Stimulated activated effector memory CD8-positive, alpha-beta T cell treated with anti-CD3 and anti-CD28 coated beads, Interleukin-12 subunit alpha, Interleukin-12 subunit beta, amount 100 ng/mL, for 72 hours (primary cell): ENCODE data around the gene NOL6.
"Not testable (repeated sequence)": the region's sequence is repeated elsewhere in the genome, so short reads cannot be mapped to it uniquely, and the experiment has no call there.

Source experiments
- ATAC-seq: fragments of 150-1000 bp; cut with Tn5 transposase; 2 replicates; pipeline ENCODE4 v1.10.0; 2021
- DNase-seq, 2 donors: peaks; one replicate each; pipeline ENCODE4 v3.0.0; 2021 to 2022; ENCODE audit warnings: low spot score in 2 of 2
- H3K27ac Mint-ChIP-seq: one replicate; pipeline ENCODE4 v1.8.0; 2022; ENCODE audit warnings: mild to moderate bottlenecking, mixed read lengths
- H3K36me3 Mint-ChIP-seq: one replicate; pipeline ENCODE4 v1.8.0; 2022; ENCODE audit warnings: mild to moderate bottlenecking, mixed read lengths
- H3K4me1 Mint-ChIP-seq: one replicate; pipeline ENCODE4 v1.8.0; 2022; ENCODE audit warnings: mixed read lengths
- H3K4me3 Mint-ChIP-seq: one replicate; pipeline ENCODE4 v1.8.0; 2022; ENCODE audit warnings: mild to moderate bottlenecking, mixed read lengths
- H3K9me3 Mint-ChIP-seq: one replicate; pipeline ENCODE4 v1.8.0; 2022; ENCODE audit warnings: mixed read lengths

Gene NOL6

DNA sequence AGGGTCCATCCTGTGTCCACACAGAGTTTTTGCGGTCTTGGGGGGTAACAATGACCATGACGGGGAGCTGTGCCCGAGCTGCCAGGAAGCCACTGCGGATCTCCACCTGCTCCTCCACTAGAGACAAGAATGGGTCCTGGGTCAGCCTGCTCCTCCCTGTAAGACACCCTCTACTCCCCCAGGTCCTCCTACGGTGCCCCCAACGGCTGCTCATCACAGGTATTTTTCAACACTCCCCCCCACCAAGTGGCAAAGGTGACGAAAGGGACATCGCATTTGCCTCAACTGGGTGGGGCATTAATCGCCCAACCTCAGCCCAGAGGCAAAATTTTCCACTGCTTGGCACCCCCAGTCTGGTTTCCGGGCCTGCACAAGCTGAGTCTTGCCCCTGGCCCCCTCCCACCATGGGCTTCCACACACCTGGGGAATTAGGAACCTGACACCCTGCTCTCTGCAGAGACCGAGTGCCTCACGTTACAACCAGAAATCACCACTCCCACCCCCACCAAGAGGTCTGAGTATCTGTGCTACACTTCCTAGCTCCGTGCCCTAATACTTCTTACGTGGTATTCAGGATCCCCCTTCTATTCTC, 9.6 kb downstream of the NOL6 start:
- Mint-ChIP-seq H3K9me3 (no peaks in the 10 kb centered on the region), H3K27ac (peak overlapping the region; percentile 70), H3K36me3 (peaks cover 78% of the 10 kb centered on the region), H3K4me1 (peaks cover 7% of the 10 kb centered on the region), H3K4me3 (no peak overlapping the region)
- ATAC-seq (no peak), DNase-seq (no peak)

GRCh38 chr9:33463151-33463550, 10.6 kb downstream of the NOL6 start:
- no peak overlapping the region for H3K4me3 Mint-ChIP-seq
- H3K36me3 Mint-ChIP-seq, result peaks cover 74% of the 10 kb centered on the region
- DNase-seq (no peak), ATAC-seq (no peak)
- no peaks in the 10 kb centered on the region for H3K9me3 Mint-ChIP-seq
- H3K4me1 Mint-ChIP-seq, result peaks cover 17% of the 10 kb centered on the region
- peak overlapping the region; percentile 32 for H3K27ac Mint-ChIP-seq

GRCh38 chr9:33461492-33461891, 12.2 kb downstream of the NOL6 start:
- DNase-seq (no peak), ATAC-seq (no peak)
- H3K27ac Mint-ChIP-seq, result peak overlapping the region; percentile 32
- peaks cover 32% of the 10 kb centered on the region for H3K4me1 Mint-ChIP-seq
- no peaks in the 10 kb centered on the region for H3K9me3 Mint-ChIP-seq
- no peak overlapping the region for H3K4me3 Mint-ChIP-seq
- peaks cover 59% of the 10 kb centered on the region for H3K36me3 Mint-ChIP-seq

DNA sequence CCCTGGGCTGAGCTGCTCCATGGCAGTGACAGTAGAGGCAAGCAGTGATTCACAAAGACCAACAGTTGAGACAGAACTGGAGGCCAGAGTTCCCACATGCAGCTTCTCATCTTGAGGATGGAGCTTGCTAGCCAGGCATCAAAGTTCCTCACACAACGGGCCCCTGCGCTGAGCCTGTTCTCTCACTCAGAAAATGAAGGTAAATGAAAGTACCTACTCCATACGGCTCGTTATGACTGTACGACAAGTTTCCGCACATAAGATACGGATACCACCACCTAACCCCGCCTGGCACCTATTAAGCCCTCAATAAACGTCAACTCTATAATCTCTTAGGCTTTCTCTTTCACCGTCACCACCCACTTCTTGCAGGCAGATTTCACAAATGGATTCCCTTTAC, 12.9 kb downstream of the NOL6 start:
- Mint-ChIP-seq H3K9me3 (no peaks in the 10 kb centered on the region), H3K27ac (peak overlapping the region; percentile 32), H3K36me3 (peaks cover 52% of the 10 kb centered on the region)

DNA sequence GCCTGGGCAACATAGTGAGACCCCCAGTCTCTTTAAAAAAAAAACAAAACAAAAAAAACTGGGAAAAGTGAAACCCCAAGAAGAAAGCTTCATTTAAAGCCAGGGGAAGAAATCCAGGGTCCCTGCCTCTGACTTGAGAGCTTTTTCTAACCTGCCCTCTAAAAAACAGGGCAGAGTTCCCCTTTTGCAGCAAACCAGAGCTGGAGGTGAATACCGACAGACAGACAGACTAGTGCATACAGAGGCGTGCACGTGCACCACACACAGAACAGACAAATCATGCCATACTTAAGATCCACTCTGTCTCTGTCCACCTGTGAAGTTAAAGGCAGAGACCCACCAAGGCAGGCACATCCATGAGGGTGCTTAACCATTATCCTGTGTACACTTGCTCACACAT, 14.6 kb downstream of the NOL6 start:
- no peaks in the 10 kb centered on the region for H3K9me3 Mint-ChIP-seq
- peak overlapping the region; percentile 94 for H3K27ac Mint-ChIP-seq
- H3K4me3 Mint-ChIP-seq, result peak overlapping the region; percentile 49
- peaks cover 50% of the 10 kb centered on the region for H3K4me1 Mint-ChIP-seq
- H3K36me3 Mint-ChIP-seq, result peaks cover 35% of the 10 kb centered on the region
- ATAC-seq (no peak), DNase-seq (no peak)

More for the DNA sequence above, 12.9 kb downstream of the NOL6 start:
- DNase-seq (no peak), ATAC-seq (no peak)
- Mint-ChIP-seq H3K4me3 (no peak overlapping the region), H3K4me1 (peaks cover 38% of the 10 kb centered on the region)

DNA sequence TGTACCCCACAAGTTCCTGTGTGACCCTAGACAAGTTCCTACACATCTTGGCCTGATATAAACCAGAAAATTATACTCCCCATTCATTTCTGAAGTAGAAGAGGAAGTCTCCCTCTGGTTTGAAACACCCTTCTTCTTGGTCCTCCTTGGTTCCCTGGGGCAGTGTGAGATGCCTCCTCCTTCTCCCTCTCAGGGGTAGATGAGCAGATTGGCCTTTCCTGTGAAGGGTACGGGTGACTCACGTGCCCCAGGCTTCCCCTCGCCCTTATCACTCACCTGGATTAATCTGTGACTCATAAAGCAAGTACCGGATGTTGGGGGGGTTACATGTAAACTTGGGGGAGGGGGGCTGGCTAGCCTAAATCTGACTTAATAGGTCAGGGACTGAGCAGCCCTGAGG, 15.3 kb downstream of the NOL6 start:
- peaks cover 28% of the 10 kb centered on the region for H3K36me3 Mint-ChIP-seq
- DNase-seq, result no peak
- no peaks in the 10 kb centered on the region for H3K9me3 Mint-ChIP-seq
- peak overlapping the region; percentile 49 for H3K4me3 Mint-ChIP-seq
- H3K4me1 Mint-ChIP-seq, result peaks cover 57% of the 10 kb centered on the region
- ATAC-seq, result peak; percentile 80
- peak overlapping the region; percentile 94 for H3K27ac Mint-ChIP-seq

GRCh38 chr9:33455945-33456344, 17.8 kb downstream of the NOL6 start:
- Mint-ChIP-seq H3K36me3 (peaks cover 18% of the 10 kb centered on the region), H3K9me3 (no peaks in the 10 kb centered on the region), H3K27ac (peak overlapping the region; percentile 94), H3K4me3 (no peak overlapping the region), H3K4me1 (peaks cover 74% of the 10 kb centered on the region)
- no peak for ATAC-seq
- DNase-seq, result no peak

DNA sequence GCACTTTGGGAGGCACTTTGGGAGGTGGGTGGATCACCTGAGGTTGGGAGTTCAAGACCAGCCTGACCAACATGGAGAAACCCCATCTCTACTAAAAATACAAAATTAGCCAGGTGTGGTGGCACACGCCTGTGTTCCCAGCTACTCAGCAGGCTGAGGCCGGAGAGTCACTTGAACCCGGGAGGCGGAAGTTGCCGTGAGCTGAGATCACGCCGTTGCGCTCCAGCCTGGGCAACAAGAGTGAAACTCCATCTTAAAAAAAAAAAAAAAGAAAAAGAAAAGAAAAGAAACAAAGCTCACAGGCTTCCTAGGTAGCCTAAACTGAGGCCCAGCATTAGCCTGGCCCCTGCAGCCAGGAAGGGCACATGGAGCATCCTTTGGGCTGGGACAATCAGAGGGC, 18.3 kb downstream of the NOL6 start:
- not testable (repeated sequence) for DNase-seq, H3K9me3 Mint-ChIP-seq, ATAC-seq, H3K4me3 Mint-ChIP-seq
- Mint-ChIP-seq H3K36me3 (peaks cover 18% of the 10 kb centered on the region), H3K27ac (peak overlapping the region; percentile 94), H3K4me1 (peaks cover 79% of the 10 kb centered on the region)

- Mint-ChIP-seq H3K27ac (peak overlapping the region; percentile 93), H3K36me3 (peaks cover 10% of the 10 kb centered on the region), H3K4me1 (peaks cover 79% of the 10 kb centered on the region)
- not testable (repeated sequence) for DNase-seq, H3K9me3 Mint-ChIP-seq, ATAC-seq, H3K4me3 Mint-ChIP-seq
Observed at GRCh38 chr9:33454661-33455026, 19.1 kb downstream of the NOL6 start.

GRCh38 chr9:33453999-33454660, 19.6 kb downstream of the NOL6 start:
- DNase-seq (no peak), ATAC-seq (no peak)
- Mint-ChIP-seq H3K36me3 (peaks cover 7% of the 10 kb centered on the region), H3K9me3 (no peaks in the 10 kb centered on the region), H3K4me1 (peaks cover 74% of the 10 kb centered on the region), H3K4me3 (no peak overlapping the region), H3K27ac (peak overlapping the region; percentile 93)

GRCh38 chr9:33453286-33453860, 20.4 kb downstream of the NOL6 start:
- Mint-ChIP-seq H3K9me3 (no peaks in the 10 kb centered on the region), H3K27ac (peak overlapping the region; percentile 93), H3K36me3 (peaks cover 3% of the 10 kb centered on the region), H3K4me1 (peaks cover 69% of the 10 kb centered on the region), H3K4me3 (peak overlapping the region; percentile 61)
- peak; percentile 41 for ATAC-seq
- no peak for DNase-seq

DNA sequence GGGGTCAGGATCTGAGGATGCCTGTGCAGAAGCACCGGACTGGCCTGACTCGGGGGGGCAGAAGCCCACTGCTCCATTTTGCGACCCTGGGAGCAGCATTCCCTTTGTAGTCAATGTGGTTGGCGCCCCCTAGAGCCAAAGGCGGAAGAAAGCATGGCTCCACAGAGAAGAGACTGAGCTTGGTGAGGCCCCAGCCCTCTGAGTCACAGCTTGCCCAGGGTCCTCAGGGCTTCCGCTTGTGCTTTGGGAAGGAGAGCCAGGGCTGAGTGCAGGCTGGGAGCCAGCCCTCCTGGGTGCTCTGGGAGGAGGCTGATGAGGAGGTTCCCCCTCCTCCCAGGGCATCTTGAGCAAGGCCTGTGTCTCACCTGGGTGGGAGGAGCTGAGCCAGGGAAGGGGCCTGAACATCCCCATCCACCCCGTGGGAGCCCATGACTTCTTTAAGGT, 20.9 kb downstream of the NOL6 start:
- ATAC-seq (peak; percentile 91), DNase-seq (peak; percentile 47 to 78)
- Mint-ChIP-seq H3K27ac (peak overlapping the region; percentile 93), H3K4me3 (peak overlapping the region; percentile 61), H3K36me3 (no peaks in the 10 kb centered on the region), H3K9me3 (no peaks in the 10 kb centered on the region), H3K4me1 (peaks cover 70% of the 10 kb centered on the region)

GRCh38 chr9:33450621-33451146, 23.0 kb downstream of the NOL6 start:
- Mint-ChIP-seq H3K4me3 (no peak overlapping the region), H3K27ac (peak overlapping the region; percentile 48), H3K4me1 (peaks cover 70% of the 10 kb centered on the region), H3K9me3 (no peaks in the 10 kb centered on the region), H3K36me3 (peaks cover 14% of the 10 kb centered on the region)
- no peak for ATAC-seq
- no peak for DNase-seq

GRCh38 chr9:33449715-33450114, 24.0 kb downstream of the NOL6 start:
- H3K4me3 Mint-ChIP-seq, result no peak overlapping the region

DNA sequence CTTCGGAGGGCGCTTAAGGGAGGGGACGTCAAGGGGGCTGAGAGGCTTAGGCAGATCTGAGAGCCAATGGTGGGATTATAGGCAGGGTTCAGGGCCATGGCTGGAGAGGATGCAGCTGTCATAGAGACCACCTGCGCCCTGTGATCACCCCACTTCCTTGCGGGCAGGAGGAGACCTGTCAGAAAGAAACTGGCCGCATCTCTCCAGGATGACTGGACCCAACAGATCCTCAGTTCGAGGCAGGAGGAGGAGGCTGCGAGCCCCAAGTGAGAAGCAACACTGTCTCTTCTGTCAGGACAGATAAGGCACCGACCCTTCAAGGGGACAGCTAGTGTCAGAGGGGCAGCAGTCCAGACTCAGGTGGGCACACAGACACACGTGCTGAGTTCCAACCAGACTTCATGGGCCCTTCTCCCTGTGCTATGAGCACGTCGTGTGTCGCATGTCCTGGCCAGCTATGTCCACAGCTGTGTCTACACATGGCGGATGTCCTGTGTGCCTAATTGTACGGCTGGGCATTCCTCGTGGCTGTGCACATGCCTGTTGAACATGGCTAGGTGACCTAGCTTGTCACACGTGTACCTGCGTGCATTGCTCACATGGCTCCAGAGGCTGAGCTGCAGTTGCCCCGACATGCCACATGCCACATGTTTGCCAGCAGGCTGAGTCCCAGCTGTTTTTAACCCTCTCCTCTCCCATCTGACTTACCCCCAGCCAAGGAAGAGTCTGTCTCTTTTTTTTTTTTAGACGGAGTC, 25.7 kb downstream of the NOL6 start:
- H3K9me3 Mint-ChIP-seq, result no peaks in the 10 kb centered on the region
- ATAC-seq, result peak; percentile 16
- DNase-seq, result peak in 1 of 2 donors; percentile 68
- peaks cover 69% of the 10 kb centered on the region for H3K4me1 Mint-ChIP-seq
- H3K36me3 Mint-ChIP-seq, result peaks cover 15% of the 10 kb centered on the region
- peak overlapping the region; percentile 95 for H3K4me3 Mint-ChIP-seq
- H3K27ac Mint-ChIP-seq, result peak overlapping the region; percentile 96

More at GRCh38 chr9:33449715-33450114, 24.0 kb downstream of the NOL6 start:
- no peak for DNase-seq
- H3K9me3 Mint-ChIP-seq, result no peaks in the 10 kb centered on the region
- peaks cover 75% of the 10 kb centered on the region for H3K4me1 Mint-ChIP-seq
- peaks cover 15% of the 10 kb centered on the region for H3K36me3 Mint-ChIP-seq
- no peak for ATAC-seq
- no peak overlapping the region for H3K27ac Mint-ChIP-seq
